ENCODE results near the gene MIX23. TPM values are rescaled to one million over a fixed set of nuclear protein-coding genes. Genes with fewer than 3 reads are reported as not detected.

The MIX23 gene
- total RNA-seq, 1 donor, result 16.1 TPM

GRCh38 chr3:122349171-122349570 is 33.9 kb downstream of the MIX23 start:
- Histone ChIP-seq H3K4me3 (ENCODE audit: low read length) (no peak overlapping the region), H3K4me1 (ENCODE audit: insufficient read depth, low read length) (no peaks in the 10 kb centered on the region), H3K27me3 (ENCODE audit: insufficient read depth, low read length) (no peaks in the 10 kb centered on the region), H3K9me3 (ENCODE audit: low read depth, low read length) (no peaks in the 10 kb centered on the region)

- Histone ChIP-seq H3K9me3 (ENCODE audit: low read depth, low read length) (no peaks in the 10 kb centered on the region), H3K4me1 (ENCODE audit: insufficient read depth, low read length) (no peaks in the 10 kb centered on the region), H3K27me3 (ENCODE audit: insufficient read depth, low read length) (no peaks in the 10 kb centered on the region), H3K4me3 (ENCODE audit: low read length) (no peak overlapping the region)
Measured at GRCh38 chr3:122343654-122344053, 39.4 kb downstream of the MIX23 start.

GRCh38 chr3:122342803-122343202 is 40.2 kb downstream of the MIX23 start:
- Histone ChIP-seq H3K4me3 (ENCODE audit: low read length) (no peak overlapping the region), H3K27me3 (ENCODE audit: insufficient read depth, low read length) (no peaks in the 10 kb centered on the region), H3K4me1 (ENCODE audit: insufficient read depth, low read length) (no peaks in the 10 kb centered on the region), H3K9me3 (ENCODE audit: low read depth, low read length) (no peaks in the 10 kb centered on the region)

- H3K27me3 ChIP-seq (ENCODE audit: insufficient read depth, low read length), result no peaks in the 10 kb centered on the region
- no peak overlapping the region for H3K4me3 ChIP-seq (ENCODE audit: low read length)
- no peaks in the 10 kb centered on the region for H3K4me1 ChIP-seq (ENCODE audit: insufficient read depth, low read length)
- H3K9me3 ChIP-seq (ENCODE audit: low read depth, low read length), result no peaks in the 10 kb centered on the region
Measured at GRCh38 chr3:122332551-122332950, 50.5 kb downstream of the MIX23 start.

- no peaks in the 10 kb centered on the region for H3K9me3 ChIP-seq (ENCODE audit: low read depth, low read length)
- H3K4me3 ChIP-seq (ENCODE audit: low read length), result no peak overlapping the region
- H3K4me1 ChIP-seq (ENCODE audit: insufficient read depth, low read length), result peaks cover 1% of the 10 kb centered on the region
- H3K27me3 ChIP-seq (ENCODE audit: insufficient read depth, low read length), result no peaks in the 10 kb centered on the region
Measured at GRCh38 chr3:122331886-122332285, 51.1 kb downstream of the MIX23 start.

- peaks cover 16% of the 10 kb centered on the region for H3K4me1 ChIP-seq (ENCODE audit: insufficient read depth, low read length)
- no peaks in the 10 kb centered on the region for H3K9me3 ChIP-seq (ENCODE audit: low read depth, low read length)
- H3K4me3 ChIP-seq (ENCODE audit: low read length), result peak overlapping the region; percentile 45
- H3K27me3 ChIP-seq (ENCODE audit: insufficient read depth, low read length), result no peaks in the 10 kb centered on the region
Measured at GRCh38 chr3:122325769-122326168, 57.3 kb downstream of the MIX23 start.

GRCh38 chr3:122324871-122325323 is 58.1 kb downstream of the MIX23 start, which contains the start of gene CSTA:
CSTA (plus strand) TSS chr3:122325248; CDS start chr3:122325293, 45 bp downstream.
- peaks cover 16% of the 10 kb centered on the region for H3K4me1 ChIP-seq (ENCODE audit: insufficient read depth, low read length)
- H3K4me3 ChIP-seq (ENCODE audit: low read length), result peak within 1 kb of the TSS; percentile 45
- no peaks in the 10 kb centered on the region for H3K27me3 ChIP-seq (ENCODE audit: insufficient read depth, low read length)
- no peaks in the 10 kb centered on the region for H3K9me3 ChIP-seq (ENCODE audit: low read depth, low read length)

GRCh38 chr3:122322095-122323075 is 60.6 kb downstream of the MIX23 start:
- Histone ChIP-seq H3K4me1 (ENCODE audit: insufficient read depth, low read length) (peaks cover 16% of the 10 kb centered on the region), H3K9me3 (ENCODE audit: low read depth, low read length) (peaks cover 9% of the 10 kb centered on the region), H3K27me3 (ENCODE audit: insufficient read depth, low read length) (no peaks in the 10 kb centered on the region), H3K4me3 (ENCODE audit: low read length) (no peak overlapping the region)

GRCh38 chr3:122318620-122319019 is 64.4 kb downstream of the MIX23 start:
- Histone ChIP-seq H3K27me3 (ENCODE audit: insufficient read depth, low read length) (no peaks in the 10 kb centered on the region), H3K9me3 (ENCODE audit: low read depth, low read length) (peaks cover 9% of the 10 kb centered on the region), H3K4me3 (ENCODE audit: low read length) (no peak overlapping the region), H3K4me1 (ENCODE audit: insufficient read depth, low read length) (peaks cover 9% of the 10 kb centered on the region)

GRCh38 chr3:122316368-122316767 is 66.7 kb downstream of the MIX23 start:
- peaks cover 9% of the 10 kb centered on the region for H3K9me3 ChIP-seq (ENCODE audit: low read depth, low read length)
- H3K4me3 ChIP-seq (ENCODE audit: low read length), result no peak overlapping the region
- H3K4me1 ChIP-seq (ENCODE audit: insufficient read depth, low read length), result peaks cover 16% of the 10 kb centered on the region
- H3K27me3 ChIP-seq (ENCODE audit: insufficient read depth, low read length), result no peaks in the 10 kb centered on the region

- H3K27me3 ChIP-seq (ENCODE audit: insufficient read depth, low read length), result no peaks in the 10 kb centered on the region
- no peak overlapping the region for H3K4me3 ChIP-seq (ENCODE audit: low read length)
- H3K4me1 ChIP-seq (ENCODE audit: insufficient read depth, low read length), result peaks cover 16% of the 10 kb centered on the region
Measured at GRCh38 chr3:122315619-122316018, 67.4 kb downstream of the MIX23 start.

GRCh38 chr3:122314228-122314876 is 68.7 kb downstream of the MIX23 start:
- H3K4me3 ChIP-seq (ENCODE audit: low read length), result no peak overlapping the region
- no peaks in the 10 kb centered on the region for H3K27me3 ChIP-seq (ENCODE audit: insufficient read depth, low read length)
- H3K4me1 ChIP-seq (ENCODE audit: insufficient read depth, low read length), result peaks cover 16% of the 10 kb centered on the region
- peaks cover 6% of the 10 kb centered on the region for H3K9me3 ChIP-seq (ENCODE audit: low read depth, low read length)

More at GRCh38 chr3:122315619-122316018, 67.4 kb downstream of the MIX23 start:
- peaks cover 9% of the 10 kb centered on the region for H3K9me3 ChIP-seq (ENCODE audit: low read depth, low read length)

- no peak overlapping the region for H3K4me3 ChIP-seq (ENCODE audit: low read length)
- H3K27me3 ChIP-seq (ENCODE audit: insufficient read depth, low read length), result no peaks in the 10 kb centered on the region
- H3K4me1 ChIP-seq (ENCODE audit: insufficient read depth, low read length), result peaks cover 16% of the 10 kb centered on the region
- no peaks in the 10 kb centered on the region for H3K9me3 ChIP-seq (ENCODE audit: low read depth, low read length)
Measured at GRCh38 chr3:122313281-122313680, 69.8 kb downstream of the MIX23 start.

GRCh38 chr3:122312826-122313225 is 70.2 kb downstream of the MIX23 start:
- peaks cover 19% of the 10 kb centered on the region for H3K4me1 ChIP-seq (ENCODE audit: insufficient read depth, low read length)
- H3K4me3 ChIP-seq (ENCODE audit: low read length), result no peak overlapping the region
- no peaks in the 10 kb centered on the region for H3K9me3 ChIP-seq (ENCODE audit: low read depth, low read length)
- no peaks in the 10 kb centered on the region for H3K27me3 ChIP-seq (ENCODE audit: insufficient read depth, low read length)

- Histone ChIP-seq H3K4me1 (ENCODE audit: insufficient read depth, low read length) (peaks cover 28% of the 10 kb centered on the region), H3K4me3 (ENCODE audit: low read length) (no peak overlapping the region), H3K27me3 (ENCODE audit: insufficient read depth, low read length) (no peaks in the 10 kb centered on the region), H3K9me3 (ENCODE audit: low read depth, low read length) (no peaks in the 10 kb centered on the region)
Measured at GRCh38 chr3:122310361-122310760, 72.7 kb downstream of the MIX23 start.

Measured in mononuclear cell (primary cell).